Measurements from ENCODE around the gene SUN3.
A peak's percentile ranks its signal among the peaks of the same experiment; 100 is the strongest.
"Not testable (repeated sequence)": the region's sequence is repeated elsewhere in the genome, so short reads cannot be mapped to it uniquely, and the experiment has no call there.

Gene SUN3

DNA sequence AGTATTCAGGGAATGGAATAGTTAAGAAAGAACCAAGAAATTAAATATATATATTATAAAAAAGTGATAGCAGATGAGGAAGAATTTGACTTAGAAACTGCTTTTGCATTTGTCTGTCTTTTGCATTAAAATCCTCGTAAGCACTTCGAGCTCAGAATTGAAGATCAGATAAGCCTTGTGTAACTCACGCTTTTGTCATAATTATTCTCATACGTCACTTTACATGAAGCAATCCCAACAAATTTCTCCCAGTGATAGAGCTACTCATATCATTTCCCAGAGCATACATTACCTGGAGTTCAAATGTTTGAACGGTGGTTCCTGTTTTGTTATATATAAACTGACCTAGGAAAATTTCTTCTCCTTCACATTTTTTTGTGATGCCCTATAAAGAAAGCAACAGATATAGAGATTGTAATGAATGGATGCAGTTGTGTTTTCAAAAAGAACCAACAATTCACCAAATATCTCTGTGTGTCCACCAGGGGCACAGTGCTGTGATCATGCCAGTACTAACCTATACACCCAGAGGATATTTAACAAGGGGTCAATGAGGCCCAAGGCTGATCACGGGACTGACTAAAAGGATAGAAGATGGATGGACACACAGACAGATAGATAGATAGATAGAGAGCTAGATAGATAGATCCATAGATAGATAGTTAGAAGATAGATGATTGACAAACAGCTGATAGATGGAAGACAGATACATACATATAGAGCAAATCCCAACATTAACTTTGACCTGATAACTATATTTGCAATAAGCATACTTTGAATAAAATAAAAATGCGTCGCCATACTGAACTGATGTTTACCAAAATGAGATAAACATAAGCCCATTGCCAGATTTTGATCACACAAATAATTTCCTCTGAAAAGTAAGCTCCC is 40.2 kb downstream of the SUN3 start:
- H3K4me3 ChIP-seq (ENCODE audit: low read length, poor library complexity, severe bottlenecking), result no peak overlapping the region
- H3K4me1 ChIP-seq (ENCODE audit: insufficient read depth, low read length, poor library complexity, severe bottlenecking), result no peaks in the 10 kb centered on the region
- no peaks in the 10 kb centered on the region for H3K36me3 ChIP-seq (ENCODE audit: insufficient read depth, low read length)
- H3K4me2 ChIP-seq (ENCODE audit: low read depth, low read length, poor library complexity, severe bottlenecking), result no peak overlapping the region
- TF ChIP-seq, protein P1, sequence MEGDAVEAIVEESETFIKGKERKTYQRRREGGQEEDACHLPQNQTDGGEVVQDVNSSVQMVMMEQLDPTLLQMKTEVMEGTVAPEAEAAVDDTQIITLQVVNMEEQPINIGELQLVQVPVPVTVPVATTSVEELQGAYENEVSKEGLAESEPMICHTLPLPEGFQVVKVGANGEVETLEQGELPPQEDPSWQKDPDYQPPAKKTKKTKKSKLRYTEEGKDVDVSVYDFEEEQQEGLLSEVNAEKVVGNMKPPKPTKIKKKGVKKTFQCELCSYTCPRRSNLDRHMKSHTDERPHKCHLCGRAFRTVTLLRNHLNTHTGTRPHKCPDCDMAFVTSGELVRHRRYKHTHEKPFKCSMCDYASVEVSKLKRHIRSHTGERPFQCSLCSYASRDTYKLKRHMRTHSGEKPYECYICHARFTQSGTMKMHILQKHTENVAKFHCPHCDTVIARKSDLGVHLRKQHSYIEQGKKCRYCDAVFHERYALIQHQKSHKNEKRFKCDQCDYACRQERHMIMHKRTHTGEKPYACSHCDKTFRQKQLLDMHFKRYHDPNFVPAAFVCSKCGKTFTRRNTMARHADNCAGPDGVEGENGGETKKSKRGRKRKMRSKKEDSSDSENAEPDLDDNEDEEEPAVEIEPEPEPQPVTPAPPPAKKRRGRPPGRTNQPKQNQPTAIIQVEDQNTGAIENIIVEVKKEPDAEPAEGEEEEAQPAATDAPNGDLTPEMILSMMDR (conservative IDR thresholded peaks at IDR 0.05; ENCODE audit: low read length), result peak; percentile 42; the same call in 1 of the 2 replicates
- TF ChIP-seq EZH2phosphoT487 (IDR thresholded peaks at IDR 0.05; ENCODE audit: borderline replicate concordance), result no peak
- H3K27me3 ChIP-seq (ENCODE audit: insufficient read depth, low read length, poor library complexity, severe bottlenecking), result no peaks in the 10 kb centered on the region
- H4K20me1 ChIP-seq (ENCODE audit: insufficient read depth, low read length, poor library complexity, severe bottlenecking), result no peaks in the 10 kb centered on the region
- H3K79me2 ChIP-seq (ENCODE audit: insufficient read depth, low read length), result no peaks in the 10 kb centered on the region
- H3K9ac ChIP-seq (ENCODE audit: low read depth, low read length, poor library complexity, severe bottlenecking), result no peak overlapping the region
- H3K9me3 ChIP-seq (ENCODE audit: insufficient read depth, low read depth, low read length), result no peaks in the 10 kb centered on the region
- no peaks in the 10 kb centered on the region for H3F3A ChIP-seq (ENCODE audit: low read depth)
- no peak overlapping the region for H2AFZ ChIP-seq (ENCODE audit: low read length)
- no peaks in the 10 kb centered on the region for H3K9me2 ChIP-seq (replicated peaks; ENCODE audit: low read depth, low read length)

DNA sequence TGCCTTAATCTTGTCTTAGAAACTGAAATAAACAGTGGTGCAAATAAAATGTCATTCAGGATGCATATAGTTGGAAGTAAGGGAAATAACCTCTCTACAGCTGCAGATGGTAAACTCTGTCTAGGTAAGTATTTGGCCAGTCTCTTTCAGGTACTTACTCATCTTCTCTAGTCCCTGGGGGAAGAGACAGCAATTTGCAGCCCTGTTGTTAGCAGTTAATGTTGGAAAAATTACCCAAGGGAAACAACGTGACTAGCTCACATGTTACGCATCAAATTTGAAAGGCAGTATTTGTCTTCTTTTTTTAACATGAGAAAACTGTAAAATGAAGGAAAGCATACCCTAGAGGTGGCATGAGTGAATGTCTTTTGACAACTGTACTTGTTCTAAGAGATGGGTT is 46.3 kb downstream of the SUN3 start:
- Histone ChIP-seq H3K79me2 (ENCODE audit: insufficient read depth, low read length) (0 out of 2 replicates have a peak, but pooled peaks cover 6% of the 10 kb centered on the region), H3K27me3 (ENCODE audit: insufficient read depth, low read length, poor library complexity, severe bottlenecking) (peaks cover 12% of the 10 kb centered on the region), H4K20me1 (ENCODE audit: insufficient read depth, low read length, poor library complexity, severe bottlenecking) (no peaks in the 10 kb centered on the region), H3K4me3 (ENCODE audit: low read length, poor library complexity, severe bottlenecking) (no peak overlapping the region), H3K9ac (ENCODE audit: low read depth, low read length, poor library complexity, severe bottlenecking) (no peak overlapping the region), H3K4me2 (ENCODE audit: low read depth, low read length, poor library complexity, severe bottlenecking) (no peak overlapping the region), H2AFZ (ENCODE audit: low read length) (0 out of 2 replicates have a peak overlapping the region, but pooled peaks have one; percentile 61), H3K9me3 (ENCODE audit: insufficient read depth, low read depth, low read length) (no peaks in the 10 kb centered on the region), H3K36me3 (ENCODE audit: insufficient read depth, low read length) (no peaks in the 10 kb centered on the region), H3K4me1 (ENCODE audit: insufficient read depth, low read length, poor library complexity, severe bottlenecking) (peaks cover 11% of the 10 kb centered on the region), H3F3A (ENCODE audit: low read depth) (peaks cover 9% of the 10 kb centered on the region), H3K9me2 (replicated peaks; ENCODE audit: low read depth, low read length) (no peaks in the 10 kb centered on the region)
- no peak for TF ChIP-seq EZH2phosphoT487 (IDR thresholded peaks at IDR 0.05; ENCODE audit: borderline replicate concordance)
- TF ChIP-seq, protein P1 (conservative IDR thresholded peaks at IDR 0.05; ENCODE audit: low read length), result no peak

DNA sequence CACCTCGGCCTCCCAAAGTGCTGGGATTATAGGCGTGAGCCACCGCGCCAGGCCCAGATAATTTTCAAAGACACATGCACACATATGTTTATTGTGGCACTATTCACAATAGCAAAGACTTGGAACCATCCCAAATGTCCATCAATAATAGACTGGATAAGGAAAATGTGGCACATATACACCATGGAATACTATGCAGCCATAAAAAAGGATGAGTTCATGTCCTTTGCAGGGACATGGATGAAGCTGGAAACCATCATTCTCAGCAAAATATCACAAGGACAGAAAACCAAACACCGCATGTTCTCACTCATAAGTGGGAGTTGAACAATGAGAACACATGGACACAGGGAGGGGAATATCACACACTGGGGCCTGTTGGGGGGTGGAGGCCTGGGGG is 48.3 kb downstream of the SUN3 start:
- not testable (repeated sequence) for H3K4me2 ChIP-seq (ENCODE audit: low read depth, low read length, poor library complexity, severe bottlenecking); H2AFZ ChIP-seq (ENCODE audit: low read length); H3K9me2 ChIP-seq (replicated peaks; ENCODE audit: low read depth, low read length); H3K9ac ChIP-seq (ENCODE audit: low read depth, low read length, poor library complexity, severe bottlenecking); H3K9me3 ChIP-seq (ENCODE audit: insufficient read depth, low read depth, low read length); H3K4me3 ChIP-seq (ENCODE audit: low read length, poor library complexity, severe bottlenecking); H3K36me3 ChIP-seq (ENCODE audit: insufficient read depth, low read length); H4K20me1 ChIP-seq (ENCODE audit: insufficient read depth, low read length, poor library complexity, severe bottlenecking); H3K79me2 ChIP-seq (ENCODE audit: insufficient read depth, low read length); H3F3A ChIP-seq (ENCODE audit: low read depth)
- Histone ChIP-seq H3K4me1 (ENCODE audit: insufficient read depth, low read length, poor library complexity, severe bottlenecking) (peaks cover 11% of the 10 kb centered on the region), H3K27me3 (ENCODE audit: insufficient read depth, low read length, poor library complexity, severe bottlenecking) (peaks cover 12% of the 10 kb centered on the region)

Measured in Loucy (cell line).